Fibroblast of pulmonary artery (primary cell): ENCODE measurements around the gene CAPN15.

Experiments
- DNase-seq: peaks from one replicate; pipeline ENCODE4 v3.0.0-alpha.2; 2010; ENCODE audit warnings: low read depth
- H3K4me3 ChIP-seq: replicated peaks from 2 replicates; pipeline ENCODE4 v1.5.1; 2011; ENCODE audit warnings: low read depth, mild to moderate bottlenecking, control low read depth, low read length, moderate library complexity
- CTCF ChIP-seq: IDR thresholded peaks from 2 replicates; pipeline ENCODE4 v1.5.1; 2011; ENCODE audit warnings: mild to moderate bottlenecking, control low read depth, low read length, inconsistent platforms; ENCODE audit errors: missing control alignments

The CAPN15 gene

GRCh38 chr16:516301-516700 lies 11.2 kb upstream of the CAPN15 start:
- H3K4me3 ChIP-seq, result no peak overlapping the region
- no peak for DNase-seq
- no peak for TF ChIP-seq CTCF

GRCh38 chr16:518858-519257 lies 8.7 kb upstream of the CAPN15 start:
- no peak for DNase-seq
- no peak for TF ChIP-seq CTCF
- no peak overlapping the region for H3K4me3 ChIP-seq

DNA sequence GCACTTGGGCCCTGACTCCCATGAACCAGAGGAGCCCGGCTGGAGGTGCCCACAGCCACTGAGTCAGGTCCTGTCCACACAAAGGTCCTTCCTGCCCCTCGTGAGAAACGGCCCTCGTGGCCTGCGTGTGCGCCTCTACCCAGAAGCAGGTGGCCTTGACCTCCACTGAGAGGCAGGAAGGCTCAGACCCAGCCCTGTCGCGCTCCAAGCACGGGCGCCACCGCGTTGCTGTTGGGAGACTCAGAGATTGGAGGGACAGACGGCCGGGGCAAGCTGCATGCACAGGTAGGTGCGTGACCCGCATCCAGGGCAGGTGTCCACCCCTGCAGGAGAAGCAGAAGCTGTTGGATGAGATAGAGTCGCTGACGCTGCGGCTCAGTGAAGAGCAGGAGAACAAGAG lies 8.1 kb upstream of the CAPN15 start:
- no peak overlapping the region for H3K4me3 ChIP-seq
- no peak for DNase-seq
- no peak for TF ChIP-seq CTCF

- no peak overlapping the region for H3K4me3 ChIP-seq
- TF ChIP-seq CTCF, result no peak
- DNase-seq, result no peak
Measured at GRCh38 chr16:519841-520687, 7.4 kb upstream of the CAPN15 start.

GRCh38 chr16:520847-521246 lies 6.7 kb upstream of the CAPN15 start:
- TF ChIP-seq CTCF, result no peak
- no peak for DNase-seq
- no peak overlapping the region for H3K4me3 ChIP-seq

DNA sequence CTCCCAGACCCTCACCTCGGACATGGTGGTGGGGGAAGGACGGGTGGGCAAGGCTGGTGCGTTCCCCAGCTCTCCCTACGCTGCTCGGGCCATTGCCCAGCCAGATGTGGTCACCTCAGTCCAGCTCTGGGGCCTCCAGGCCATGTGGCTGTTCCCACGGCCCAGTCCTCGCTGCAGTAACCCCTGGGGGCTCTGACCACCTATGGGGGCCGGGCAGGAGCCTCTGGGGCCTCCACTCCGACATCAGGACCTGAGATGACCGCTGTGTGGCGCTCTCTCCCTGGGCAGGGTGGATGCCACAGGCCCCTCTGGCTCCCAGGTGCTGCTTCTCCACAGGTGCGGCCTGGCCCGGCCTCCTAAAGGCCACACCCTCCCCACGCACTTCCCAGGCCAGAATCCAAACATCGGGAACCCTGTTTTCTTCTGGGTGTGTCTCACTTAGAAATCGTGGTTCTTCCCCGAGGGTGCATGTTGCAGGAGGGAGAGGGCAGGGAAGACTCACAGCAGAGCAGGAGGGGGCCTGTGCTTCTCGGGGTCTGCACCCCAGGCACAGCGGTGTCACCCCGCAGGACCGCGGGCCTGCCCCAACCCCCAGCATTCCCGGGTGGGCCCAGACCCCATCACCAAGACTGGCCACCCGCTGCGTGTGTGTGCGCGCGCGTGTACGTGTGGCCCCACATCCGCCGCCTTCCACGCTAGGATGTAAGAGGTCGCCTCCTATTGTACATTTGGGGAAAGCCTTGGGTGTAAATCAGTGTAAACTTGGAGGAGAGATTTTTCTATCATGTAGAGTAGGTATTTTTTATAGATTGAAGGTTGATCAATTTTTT lies 5.9 kb upstream of the CAPN15 start:
- no peak for DNase-seq

More for the DNA sequence above, 5.9 kb upstream of the CAPN15 start:
- no peak overlapping the region for H3K4me3 ChIP-seq
- TF ChIP-seq CTCF, result no peak
